ENCODE results near the gene FAT1. TPM values are rescaled to one million over a fixed set of nuclear protein-coding genes. Genes with fewer than 3 reads are reported as not detected.

Gene FAT1
- total RNA-seq, 2 donors from 2014 or later = 66.0 to 67.8 TPM

DNA sequence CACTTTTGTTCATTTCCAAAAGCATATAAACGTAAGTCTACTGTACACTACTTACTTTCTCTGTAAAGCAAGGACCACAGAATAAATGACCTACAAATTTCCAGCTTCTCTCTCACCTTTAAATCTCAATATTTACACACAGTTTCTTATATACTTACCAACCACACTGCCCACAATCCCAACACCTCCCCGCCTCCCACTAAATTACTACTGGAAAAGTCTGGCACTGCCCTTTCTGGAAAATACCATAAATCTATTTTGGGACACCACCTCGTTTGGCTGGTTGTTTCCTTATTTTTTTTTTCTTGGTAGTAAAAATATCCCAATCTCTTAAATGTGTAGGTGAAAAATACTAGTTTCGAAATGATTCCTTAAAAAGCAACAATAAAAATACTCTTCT is 19.6 kb downstream of the FAT1 start:
- no peak for DNase-seq
- intact Hi-C loops (cut with DNase I) = no loop called here
- no peak for ATAC-seq

DNA sequence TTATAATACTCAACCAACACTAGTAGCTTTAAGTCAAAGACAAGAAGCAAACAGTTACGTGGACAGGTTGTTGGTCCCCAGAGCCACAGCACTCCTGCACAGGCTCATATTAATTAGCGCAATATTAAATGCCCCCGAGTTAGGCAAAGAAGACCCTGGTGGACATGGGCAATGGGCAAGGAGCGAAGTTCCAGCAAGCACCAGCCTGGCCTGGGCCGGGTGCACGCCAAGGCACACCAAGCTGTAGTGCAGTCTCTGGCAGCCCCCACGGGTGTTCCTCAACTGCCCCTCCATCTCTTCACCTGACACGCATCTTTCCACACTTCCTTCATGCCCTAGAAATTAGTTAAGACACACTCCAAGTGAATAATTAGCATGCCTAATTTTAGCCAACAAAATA is 20.1 kb downstream of the FAT1 start:
- DNase-seq (no peak), ATAC-seq (no peak)
- intact Hi-C loops (cut with DNase I) = no loop called here

DNA sequence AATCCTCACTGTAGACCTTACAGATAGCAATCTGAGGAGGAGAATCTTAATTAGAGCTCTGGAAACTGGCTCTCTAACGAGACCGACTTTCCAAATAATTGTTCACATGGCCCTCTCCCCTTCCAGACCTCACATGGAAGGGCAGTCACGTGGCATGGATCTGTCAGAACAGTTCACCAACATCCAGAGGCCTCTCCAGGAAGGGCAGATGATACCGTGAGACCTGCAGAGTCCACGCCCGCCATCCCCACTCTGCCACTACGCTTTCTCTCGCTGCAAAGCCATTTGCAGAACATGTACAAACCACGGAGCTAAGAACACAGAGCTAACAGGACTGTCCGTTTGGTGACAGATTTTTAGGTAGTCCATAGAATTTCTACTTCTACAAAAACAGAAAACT is 20.7 kb downstream of the FAT1 start:
- DNase-seq (no peak), ATAC-seq (no peak)
- intact Hi-C loops (cut with DNase I) = no loop called here

DNA sequence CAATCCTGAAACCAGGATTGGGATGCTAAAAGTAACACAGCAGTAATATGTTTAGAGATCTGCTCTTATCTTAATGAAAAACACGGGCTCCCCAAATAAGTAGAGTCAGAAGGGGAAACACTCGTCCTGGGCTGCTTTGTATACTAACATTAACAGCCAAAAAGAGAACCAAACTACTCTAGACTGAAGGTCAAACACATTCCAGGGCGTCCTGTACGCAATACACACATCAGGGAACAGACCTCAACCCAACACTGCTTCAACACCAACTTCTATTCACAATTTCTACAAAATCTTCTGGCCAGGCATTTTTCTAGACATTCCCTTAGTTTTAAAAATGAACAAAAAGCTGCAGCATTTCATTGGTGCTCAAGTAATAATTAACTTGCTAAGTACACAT is 21.4 kb downstream of the FAT1 start:
- ATAC-seq = no peak
- no peak for DNase-seq
- intact Hi-C loops (cut with DNase I) = no loop called here

DNA sequence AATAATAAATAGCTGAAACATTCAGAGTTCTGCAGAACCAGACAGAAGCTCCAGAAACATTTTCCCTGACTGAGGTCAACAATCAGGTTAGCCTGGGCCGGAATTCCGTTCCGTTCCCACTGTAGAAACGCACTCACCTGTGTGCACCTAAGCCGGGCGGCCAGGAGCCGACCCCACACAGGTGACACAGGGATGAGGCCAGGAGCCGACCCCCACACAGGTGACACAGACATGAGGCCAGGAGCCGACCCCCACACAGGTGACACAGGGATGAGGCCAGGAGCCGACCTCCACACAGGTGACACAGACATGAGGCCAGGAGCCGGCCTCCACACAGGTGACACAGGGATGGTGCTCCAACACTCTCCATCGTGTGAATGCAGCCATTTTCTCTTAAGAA is 21.9 kb downstream of the FAT1 start:
- intact Hi-C loops (cut with DNase I) = no loop called here
- DNase-seq = no peak

DNA sequence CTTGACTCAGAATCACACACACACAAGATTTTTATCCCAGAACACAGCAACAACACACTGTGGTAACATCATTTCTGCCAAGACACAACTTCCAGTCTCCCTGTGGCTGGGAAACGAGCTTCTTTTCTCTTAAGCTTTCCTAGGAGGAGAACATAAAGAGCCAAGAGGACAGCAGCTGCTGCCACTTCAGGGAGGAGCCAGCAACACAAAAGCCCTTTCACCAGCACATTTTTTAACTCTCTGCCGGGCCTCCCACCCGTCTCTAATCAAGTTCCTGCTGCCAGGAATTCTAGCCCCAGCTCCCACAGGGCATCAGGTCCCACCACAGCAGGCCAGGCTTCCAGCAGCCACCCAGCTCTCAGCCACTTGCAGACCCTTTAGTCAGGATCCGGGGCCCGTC is 22.4 kb downstream of the FAT1 start:
- DNase-seq (peak; percentile 65), ATAC-seq (peak; percentile 61 to 66)
- intact Hi-C loops (cut with DNase I) = no loop called here

More for the DNA sequence above, 21.9 kb downstream of the FAT1 start:
- ATAC-seq = no peak

DNA sequence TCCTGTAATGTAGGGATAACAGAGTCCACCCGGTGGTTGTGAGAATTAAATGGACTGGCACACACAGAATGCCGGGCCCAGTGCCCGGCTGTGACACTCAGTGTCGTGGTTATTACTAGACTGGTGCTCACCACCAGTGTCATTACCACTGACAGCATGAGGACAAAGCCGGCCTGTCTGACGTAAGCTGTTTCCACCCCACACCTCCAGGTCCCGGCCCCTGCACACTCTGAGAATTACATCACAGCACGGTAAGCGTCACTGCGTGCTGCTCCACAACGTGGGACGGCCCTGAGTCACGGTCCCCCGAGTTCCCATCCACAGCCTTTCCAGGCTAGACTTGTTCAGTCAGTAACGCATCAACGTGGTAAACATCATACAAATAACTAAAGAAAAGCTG is 22.9 kb downstream of the FAT1 start:
- DNase-seq (peak; percentile 90), ATAC-seq (peak; percentile 70 to 87)
- intact Hi-C loops (cut with DNase I) = no loop called here

DNA sequence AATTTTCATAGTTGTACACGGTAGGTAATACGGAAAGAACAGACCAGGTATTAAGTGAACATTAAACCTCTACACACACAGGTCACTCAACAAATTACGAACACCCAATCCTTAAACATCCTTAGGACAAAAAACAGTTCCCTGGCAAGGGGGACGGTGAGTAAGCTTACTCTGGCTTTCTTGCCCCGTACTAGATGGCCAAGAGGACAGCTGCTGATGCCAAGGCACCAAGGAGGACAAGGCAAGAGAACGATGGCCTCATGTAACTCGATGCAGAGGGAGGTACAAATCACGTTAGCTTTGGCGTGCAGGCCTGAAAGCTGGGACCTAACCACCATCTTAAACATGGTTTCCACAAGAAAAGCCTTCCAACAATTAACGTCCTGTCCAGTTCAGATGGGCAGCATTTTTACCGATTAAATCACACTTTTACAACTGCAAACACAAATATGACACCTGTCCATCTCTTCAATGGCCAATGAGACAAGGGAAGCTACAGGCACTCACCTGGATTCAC is 23.7 kb downstream of the FAT1 start:
- ATAC-seq = peak in 1 of 2 donors; percentile 6
- DNase-seq = no peak
- intact Hi-C loops (cut with DNase I) = no loop called here

DNA sequence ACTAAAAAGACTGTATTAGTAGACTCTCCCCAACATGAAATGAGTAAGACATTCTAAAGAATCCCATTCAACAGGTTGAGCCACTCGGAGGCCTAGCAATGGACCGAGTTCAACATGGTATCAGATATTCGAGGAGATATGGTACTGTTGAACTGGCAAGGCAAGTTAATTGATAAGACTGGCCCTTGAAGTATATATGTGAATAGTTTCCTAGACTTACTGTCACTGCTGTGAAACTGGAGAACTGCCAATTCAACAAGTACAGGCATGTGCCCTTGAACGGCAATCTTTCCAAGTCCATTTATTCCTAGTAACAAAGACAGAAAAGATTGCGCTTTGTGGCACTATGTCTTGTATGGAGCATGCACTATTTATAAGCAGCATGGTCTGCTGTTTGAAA is 24.4 kb downstream of the FAT1 start:
- DNase-seq (no peak), ATAC-seq (peak in 1 of 2 donors; percentile 54)
- intact Hi-C loops (cut with DNase I) = no loop called here

DNA sequence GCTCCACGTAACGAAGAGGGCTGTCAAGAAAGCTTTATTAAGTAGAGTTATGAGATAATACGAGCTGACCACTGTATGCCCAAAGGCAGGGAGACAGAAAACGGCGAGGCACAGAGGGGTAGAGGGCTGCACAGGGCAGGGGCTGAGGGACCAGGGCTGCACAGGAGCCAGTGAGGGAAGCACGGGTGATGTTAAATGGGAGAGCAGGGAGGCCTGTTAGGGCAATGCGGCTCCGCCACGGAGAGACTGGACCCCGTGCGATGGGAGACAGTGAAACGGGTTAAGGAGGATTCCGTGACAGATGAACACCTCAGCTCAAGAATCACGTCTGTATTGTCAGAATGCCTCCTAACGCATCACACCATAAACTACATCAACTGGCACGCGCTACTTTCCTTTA is 25.1 kb downstream of the FAT1 start:
- DNase-seq = no peak
- intact Hi-C loops (cut with DNase I) = no loop called here

DNA sequence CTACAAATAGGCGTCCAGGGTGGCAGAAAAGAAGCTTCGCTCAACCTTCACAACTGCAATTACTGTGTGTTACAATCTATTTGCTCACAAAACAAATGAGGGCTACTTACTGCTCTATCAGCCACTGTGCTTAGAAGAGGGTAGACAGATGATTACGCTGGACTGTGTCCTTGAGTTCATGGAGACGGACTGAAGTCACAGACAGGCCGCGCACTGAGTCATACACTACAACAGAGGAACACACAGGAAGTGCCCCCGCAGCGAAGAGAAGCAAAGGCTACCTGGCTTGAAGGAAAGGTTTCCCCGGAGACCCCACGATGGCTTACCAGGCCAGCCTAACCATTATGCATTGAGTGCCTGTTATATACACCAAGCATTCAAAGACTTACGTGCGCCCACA is 25.6 kb downstream of the FAT1 start:
- ATAC-seq (no peak), DNase-seq (no peak)
- intact Hi-C loops (cut with DNase I) = no loop called here

More for the DNA sequence above, 25.1 kb downstream of the FAT1 start:
- no peak for ATAC-seq

DNA sequence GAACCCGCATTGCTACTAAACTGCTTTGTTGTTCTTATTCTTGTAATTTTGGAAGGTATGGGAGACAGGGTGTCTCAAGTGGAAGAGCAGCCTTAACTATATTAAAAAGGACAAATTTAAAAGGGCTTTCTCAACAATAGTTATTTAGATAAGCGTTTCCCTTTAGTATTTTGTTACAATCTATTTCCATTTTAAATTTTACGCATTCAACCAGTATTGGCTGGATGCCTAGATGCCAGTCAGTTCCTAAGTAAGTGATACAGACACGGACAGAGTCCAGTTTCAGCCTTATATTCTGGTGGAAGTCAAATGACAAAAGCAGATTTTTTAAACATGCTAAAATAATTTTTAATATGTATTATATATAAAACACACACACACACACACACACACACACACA is 28.3 kb downstream of the FAT1 start:
- DNase-seq = no peak
- ATAC-seq = no peak
- intact Hi-C loops (cut with DNase I) = no loop called here

DNA sequence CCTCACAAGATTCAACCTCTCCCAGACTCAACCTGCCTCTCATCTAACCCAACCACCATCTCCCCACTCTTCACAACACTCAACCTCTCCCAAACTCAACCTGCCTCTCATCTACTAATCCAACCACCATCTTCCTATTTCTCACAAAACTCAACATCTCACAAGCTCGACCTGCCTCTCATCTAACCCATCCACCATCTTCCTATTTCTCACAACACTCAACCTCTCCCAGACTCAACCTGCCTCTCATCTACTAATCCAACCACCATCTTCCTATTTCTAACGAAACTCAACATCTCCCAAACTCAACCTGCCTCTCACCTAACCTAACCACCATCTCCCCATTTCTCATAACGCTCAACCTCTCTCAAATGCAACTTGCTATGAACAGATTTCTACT is 29.8 kb downstream of the FAT1 start:
- intact Hi-C loops (cut with DNase I) = no loop called here
- ATAC-seq (no peak), DNase-seq (no peak)

DNA sequence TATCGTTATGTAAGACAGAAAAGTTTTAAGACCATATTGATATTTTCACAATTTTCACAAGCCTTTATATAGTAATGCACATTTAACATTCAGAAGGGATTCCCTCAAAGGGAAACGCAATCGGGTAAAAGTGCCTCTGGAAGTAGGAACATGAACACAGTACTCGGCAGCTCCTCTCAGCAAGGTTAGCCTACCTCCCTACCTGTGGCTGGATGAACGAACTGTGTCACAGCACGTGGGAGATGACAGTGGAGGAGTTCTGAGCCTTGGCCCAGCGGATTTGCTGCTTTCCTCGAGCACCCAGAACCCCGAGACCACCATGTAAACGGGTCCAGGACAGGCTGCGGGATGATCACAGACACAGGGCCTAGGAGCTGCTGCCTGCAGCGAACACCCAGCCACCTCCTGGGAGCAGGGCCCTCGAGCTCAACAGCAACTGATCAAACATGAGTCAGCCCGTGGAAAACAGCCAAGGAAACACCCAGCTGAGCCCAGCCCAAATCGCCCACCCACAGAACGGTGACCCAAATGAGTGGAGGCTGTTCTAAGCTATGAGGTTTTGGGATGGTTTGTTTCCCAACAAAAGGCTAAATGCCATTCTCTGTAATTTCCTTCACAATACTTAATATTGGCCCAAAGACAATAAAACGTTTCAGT is 30.4 kb downstream of the FAT1 start:
- ATAC-seq (peak; percentile 75 to 91), DNase-seq (peak; percentile 88)
- intact Hi-C loops (cut with DNase I) = no loop called here

DNA sequence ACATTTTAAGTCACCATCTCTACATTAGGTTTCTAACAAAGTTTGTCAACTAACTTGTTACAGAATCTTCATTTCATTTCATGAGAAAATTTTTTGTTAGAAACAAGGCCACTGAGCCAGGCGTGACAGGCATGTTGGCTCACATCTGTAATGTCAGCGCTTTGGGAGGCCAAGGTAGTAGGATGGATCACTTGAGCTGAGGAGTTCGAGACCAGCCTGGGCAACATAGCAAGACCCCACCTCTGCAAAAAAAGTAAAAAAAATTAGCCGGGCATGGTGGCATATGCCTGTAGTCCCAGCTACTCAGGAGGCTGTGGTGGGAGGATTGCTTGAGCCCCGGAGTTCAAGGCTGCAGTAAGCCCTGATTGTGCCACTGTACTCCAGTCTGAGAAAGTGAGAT is 32.3 kb downstream of the FAT1 start:
- intact Hi-C loops (cut with DNase I) = no loop called here
- DNase-seq (no peak), ATAC-seq (no peak)

DNA sequence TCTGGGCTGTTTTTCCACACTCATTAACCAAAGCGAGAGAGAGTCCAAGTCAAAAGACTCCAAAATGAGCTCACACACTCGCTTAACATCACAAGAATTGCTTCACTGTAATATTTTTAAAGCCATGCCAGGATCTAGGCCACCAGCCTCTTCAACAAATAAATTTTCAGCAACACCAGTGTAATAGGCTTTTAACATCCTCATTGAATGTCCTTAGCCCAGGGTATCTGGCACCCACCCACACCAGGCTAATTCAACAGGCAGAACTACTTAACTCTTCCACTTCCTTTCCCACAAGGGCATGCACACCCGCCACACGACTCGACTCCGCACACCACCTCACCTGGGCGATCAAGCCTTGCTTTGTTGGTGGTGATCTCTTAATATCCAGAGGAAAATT is 34.2 kb downstream of the FAT1 start:
- ATAC-seq = peak in 1 of 2 donors; percentile 33
- no peak for DNase-seq
- intact Hi-C loops (cut with DNase I) = no loop called here

DNA sequence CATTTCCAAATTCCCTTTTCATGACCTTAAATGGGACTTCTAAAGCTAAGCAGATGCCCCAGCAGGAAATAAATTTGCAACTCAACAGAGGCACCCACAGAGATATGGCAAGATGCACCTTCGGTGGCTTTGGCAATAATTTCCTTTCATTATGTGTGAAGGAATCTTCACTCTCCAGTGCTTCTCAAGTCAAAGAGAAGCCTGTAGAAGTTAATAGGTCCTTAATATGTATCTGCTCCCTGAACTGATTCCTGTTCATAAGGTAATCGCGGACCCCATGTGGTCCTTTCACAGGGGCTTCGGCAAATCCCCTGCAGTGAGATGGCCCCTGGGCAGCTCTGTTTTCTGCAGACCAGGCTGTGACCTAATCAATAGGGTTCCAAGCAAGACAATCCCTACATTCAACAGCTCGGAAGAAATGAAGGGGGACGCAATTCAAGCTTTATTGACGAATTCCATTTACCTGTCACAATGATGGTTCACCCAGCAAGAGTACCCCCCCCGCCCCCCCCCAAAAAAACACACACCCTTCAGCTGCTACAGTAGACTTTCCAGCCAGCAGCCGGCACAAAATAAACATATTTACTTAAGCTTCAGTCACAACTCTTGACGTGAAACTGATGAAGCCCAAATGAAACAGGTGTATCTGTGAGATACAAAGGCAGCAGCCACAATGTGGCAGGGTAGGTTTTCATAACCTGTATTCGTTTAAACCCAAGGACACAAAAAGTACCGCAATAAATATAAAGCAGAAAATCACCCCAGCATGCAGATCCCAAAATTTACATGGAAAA is 35.3 kb downstream of the FAT1 start:
- DNase-seq (no peak), ATAC-seq (no peak)
- intact Hi-C loops (cut with DNase I) = no loop called here

DNA sequence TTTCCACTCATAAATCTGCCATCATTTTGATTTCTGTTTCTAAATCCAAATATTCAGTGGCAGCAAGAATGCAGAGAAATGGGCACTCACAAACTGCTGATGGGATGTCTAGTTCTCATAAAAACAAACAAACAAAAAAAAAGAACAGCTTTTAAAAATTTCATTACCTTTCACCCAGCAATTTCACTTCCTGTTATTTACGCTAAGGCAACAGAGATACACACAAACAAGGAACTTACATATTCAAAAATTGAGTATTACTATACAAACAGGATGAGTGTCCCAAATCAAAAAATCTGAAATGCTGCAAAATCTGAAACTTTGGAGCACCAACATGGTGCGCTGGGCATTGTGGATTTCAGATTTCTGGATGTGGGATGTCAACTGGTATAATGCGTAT is 36.4 kb downstream of the FAT1 start:
- no peak for ATAC-seq
- intact Hi-C loops (cut with DNase I) = no loop called here
- no peak for DNase-seq

DNA sequence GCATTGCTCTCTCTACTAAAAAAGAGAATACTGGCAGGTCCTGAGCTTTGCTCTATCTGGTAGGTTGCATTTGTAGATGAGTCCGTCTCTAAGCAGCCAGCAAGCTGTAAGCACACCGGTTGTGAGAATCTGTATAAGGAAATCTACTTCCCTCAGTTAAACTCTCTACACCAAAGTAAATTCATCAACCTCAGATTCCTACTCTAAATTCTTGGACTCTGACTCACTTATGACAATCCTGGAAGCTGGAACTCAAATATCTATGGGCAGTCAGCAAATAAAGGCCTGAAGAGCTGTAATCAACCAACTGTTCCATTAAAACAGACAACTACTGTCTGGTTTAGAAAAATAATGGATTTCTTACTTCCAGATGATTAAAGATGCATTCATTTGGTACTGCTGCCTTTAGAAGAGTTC is 37.9 kb downstream of the FAT1 start:
- intact Hi-C loops (cut with DNase I) = no loop called here
- ATAC-seq = peak; percentile 29 to 88
- no peak for DNase-seq

DNA sequence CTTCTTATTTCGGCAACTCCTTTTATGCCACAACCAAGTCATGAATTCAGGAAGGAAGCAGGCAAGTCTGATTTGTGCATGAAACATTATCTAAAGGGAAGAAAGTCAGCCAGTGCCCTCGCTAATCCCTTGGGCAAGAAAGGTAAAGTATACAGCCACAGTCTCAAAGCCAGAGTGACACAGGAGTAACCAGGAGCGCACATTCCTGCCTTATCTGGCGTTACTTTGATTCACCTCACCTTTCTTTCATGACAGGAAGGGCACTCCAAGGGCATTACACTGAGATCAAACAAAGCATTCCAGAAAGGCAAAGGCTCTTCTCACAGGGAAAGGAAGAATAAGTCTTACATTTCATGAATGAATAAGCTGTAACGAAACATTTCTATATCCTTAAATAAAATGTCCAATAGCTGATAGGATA is 38.8 kb downstream of the FAT1 start:
- intact Hi-C loops (cut with DNase I) = no loop called here
- ATAC-seq (peak in 1 of 2 donors; percentile 22), DNase-seq (no peak)

DNA sequence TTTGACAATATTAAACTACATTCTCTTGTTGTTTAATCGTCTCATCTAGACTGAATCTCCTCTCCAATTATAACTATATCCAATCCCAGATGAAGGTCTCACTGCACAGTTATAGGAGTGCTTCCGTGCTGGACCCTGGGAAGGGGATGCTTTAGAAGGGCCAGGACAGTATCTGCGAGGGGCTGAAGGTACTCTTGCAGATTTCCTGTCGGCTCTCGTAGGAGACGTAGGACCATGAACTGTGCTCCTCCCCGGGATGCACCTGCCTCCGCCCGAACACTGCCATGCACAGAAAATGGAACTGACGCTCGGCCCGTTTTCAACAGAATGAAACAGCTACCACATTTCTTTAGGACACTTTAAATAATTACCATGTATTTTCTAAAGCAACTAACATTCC is 39.4 kb downstream of the FAT1 start:
- DNase-seq (no peak), ATAC-seq (no peak)
- intact Hi-C loops (cut with DNase I) = no loop called here

Measured in left cardiac atrium (tissue), 4 donors.